Measurements from ENCODE around the gene DCUN1D4. TPM values are rescaled to one million over a fixed set of nuclear protein-coding genes. Genes with fewer than 3 reads are reported as not detected.

Gene DCUN1D4
- total RNA-seq, 2 experiments from 2014 or later = 24.4 to 30.4 TPM

DNA sequence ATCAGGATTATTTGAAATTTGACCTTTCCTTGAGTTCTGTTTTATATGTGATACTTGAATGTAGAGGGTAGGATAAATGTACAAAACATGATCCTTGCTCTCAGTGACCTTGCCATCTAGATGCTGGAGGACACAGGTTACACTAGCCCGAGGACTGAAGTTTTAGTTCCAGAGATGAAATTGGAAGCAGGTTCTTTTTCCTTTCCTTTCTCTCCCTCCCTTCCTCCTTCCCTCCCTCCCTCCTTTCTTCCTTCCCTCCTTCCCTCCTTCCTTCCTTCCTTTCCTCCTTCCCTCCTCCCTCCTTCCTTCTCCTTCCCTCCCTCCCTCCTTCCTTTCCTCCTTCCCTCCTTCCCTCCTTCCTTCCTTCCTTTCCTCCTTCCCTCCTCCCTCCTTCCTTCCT, 122.9 kb downstream of the DCUN1D4 start:
- no peak for DNase-seq (ENCODE audit: low spot score)
- no TSS peak for BruUV-seq (replicated peaks)
- CTCF ChIA-PET (ENCODE audit: unreplicated experiment) = no interaction called here
- Histone ChIP-seq H3K9me2 (ENCODE audit: insufficient read depth, low read length) (no peaks in the 10 kb centered on the region), H2AFZ (ENCODE audit: low read length) (no peak overlapping the region), H3K4me1 (ENCODE audit: insufficient read depth, low read length, poor library complexity, severe bottlenecking) (no peaks in the 10 kb centered on the region), H3K36me3 (ENCODE audit: insufficient read depth, low read length) (no peaks in the 10 kb centered on the region), H3K79me2 (ENCODE audit: insufficient read depth, low read depth, low read length) (no peaks in the 10 kb centered on the region), H3K9me3 (ENCODE audit: low read length) (no peaks in the 10 kb centered on the region), H3K4me3 (ENCODE audit: low read depth, low read length, poor library complexity, severe bottlenecking) (no peak overlapping the region), H4K20me1 (ENCODE audit: insufficient read depth, low read length) (no peaks in the 10 kb centered on the region), H3K27ac (ENCODE audit: low read depth, low read length, poor library complexity, severe bottlenecking) (no peak overlapping the region), H3K4me2 (ENCODE audit: low read length) (no peak overlapping the region)
- TF ChIP-seq EZH2phosphoT487 (IDR thresholded peaks at IDR 0.05; ENCODE audit: borderline replicate concordance, low read depth, low read length) = no peak
- TF ChIP-seq, protein P1, sequence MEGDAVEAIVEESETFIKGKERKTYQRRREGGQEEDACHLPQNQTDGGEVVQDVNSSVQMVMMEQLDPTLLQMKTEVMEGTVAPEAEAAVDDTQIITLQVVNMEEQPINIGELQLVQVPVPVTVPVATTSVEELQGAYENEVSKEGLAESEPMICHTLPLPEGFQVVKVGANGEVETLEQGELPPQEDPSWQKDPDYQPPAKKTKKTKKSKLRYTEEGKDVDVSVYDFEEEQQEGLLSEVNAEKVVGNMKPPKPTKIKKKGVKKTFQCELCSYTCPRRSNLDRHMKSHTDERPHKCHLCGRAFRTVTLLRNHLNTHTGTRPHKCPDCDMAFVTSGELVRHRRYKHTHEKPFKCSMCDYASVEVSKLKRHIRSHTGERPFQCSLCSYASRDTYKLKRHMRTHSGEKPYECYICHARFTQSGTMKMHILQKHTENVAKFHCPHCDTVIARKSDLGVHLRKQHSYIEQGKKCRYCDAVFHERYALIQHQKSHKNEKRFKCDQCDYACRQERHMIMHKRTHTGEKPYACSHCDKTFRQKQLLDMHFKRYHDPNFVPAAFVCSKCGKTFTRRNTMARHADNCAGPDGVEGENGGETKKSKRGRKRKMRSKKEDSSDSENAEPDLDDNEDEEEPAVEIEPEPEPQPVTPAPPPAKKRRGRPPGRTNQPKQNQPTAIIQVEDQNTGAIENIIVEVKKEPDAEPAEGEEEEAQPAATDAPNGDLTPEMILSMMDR (conservative IDR thresholded peaks at IDR 0.05; ENCODE audit: low read length) = no peak
- POLR2A ChIA-PET = no interaction called here
- intact Hi-C loops (cut with micrococcal nuclease; ENCODE audit: unreplicated experiment) = no loop called here

Other genes starting within 250 kb of the DCUN1D4 start
- 0.15 and 0.25 TPM in 2 replicates for gene LRRC66, start 177.2 kb downstream of the DCUN1D4 start, total RNA-seq (2014; rRNA removed; shearing (Covaris generic))
- 0.11 and 0.25 TPM in 2 replicates for gene LRRC66, start 177.2 kb downstream of the DCUN1D4 start, total RNA-seq (2022)
- gene SGCB, start 195.1 kb downstream of the DCUN1D4 start, total RNA-seq (2014; rRNA removed; shearing (Covaris generic)) = 6.0 and 7.5 TPM in 2 replicates
- 17.5 and 20.2 TPM in 2 replicates for gene SGCB, start 195.1 kb downstream of the DCUN1D4 start, total RNA-seq (2022)
- gene SPATA18, start 208.2 kb downstream of the DCUN1D4 start, total RNA-seq (2014; rRNA removed; shearing (Covaris generic)) = not detected in 2 replicates
- not detected in 2 replicates for gene SPATA18, start 208.2 kb downstream of the DCUN1D4 start, total RNA-seq (2022)